ENCODE data around the gene CPM. TPM values are rescaled to one million over a fixed set of nuclear protein-coding genes. Genes with fewer than 3 reads are reported as not detected.

Gene CPM
- total and polyA plus RNA-seq, 10 of the 15 experiments (the other 5 are each of a cell fraction or from before 2014, with no cell fraction given), result 0.06 to 1.7 (median 0.41) TPM

DNA sequence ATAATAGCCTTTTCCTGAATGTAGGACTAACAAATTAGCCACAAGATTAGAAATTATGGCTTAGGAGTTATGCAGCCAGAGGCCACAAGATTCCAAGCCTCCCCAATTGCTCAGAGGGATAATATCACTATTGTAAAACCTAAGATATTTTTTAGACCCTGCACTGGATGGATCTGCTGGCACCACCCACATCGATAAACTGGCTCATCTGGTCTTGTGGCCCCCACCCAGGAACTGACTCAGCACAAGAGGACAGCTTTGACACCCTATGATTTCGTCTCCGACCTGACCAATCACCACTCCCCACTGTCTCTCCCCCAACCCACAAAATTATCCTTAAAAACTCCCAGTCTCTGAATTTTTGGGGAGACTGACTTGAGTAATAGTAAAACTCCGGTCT is 54.7 kb downstream of the CPM start:
- BruUV-seq (replicated peaks), result no TSS peak
- Histone ChIP-seq H2AFZ (ENCODE audit: control insufficient read depth, low read depth, low read length) (no peak overlapping the region), H3K4me2 (ENCODE audit: control insufficient read depth, insufficient read depth) (no peak overlapping the region), H3K9ac (ENCODE audit: control insufficient read depth, insufficient read depth, low read length) (no peak overlapping the region), H3K36me3 (ENCODE audit: control insufficient read depth in 2 of 2, insufficient read depth in 2 of 2, low read length in 1 of 2) (no peaks in the 10 kb centered on the region), H3K4me3 (no peak overlapping the region), H3K79me2 (ENCODE audit: control insufficient read depth, insufficient read depth, low read length) (no peaks in the 10 kb centered on the region), H3K27me3 (replicated peaks in 1 of 2; ENCODE audit: control insufficient read depth in 2 of 2, insufficient read depth in 2 of 2, low read length in 1 of 2) (no peaks in the 10 kb centered on the region), H4K20me1 (ENCODE audit: control insufficient read depth, insufficient read depth) (no peaks in the 10 kb centered on the region), H3K4me1 (ENCODE audit: control insufficient read depth, insufficient read depth, low read length) (no peaks in the 10 kb centered on the region), H3K27ac (ENCODE audit: control insufficient read depth, insufficient read depth) (no peak overlapping the region), H3K9me3 (replicated peaks; ENCODE audit: control insufficient read depth, insufficient read depth, low read length) (no peaks in the 10 kb centered on the region)
- FAIRE-seq (no peak), DNase-seq (ENCODE audit: low read depth, low spot score) (no peak), ATAC-seq (no peak)
- intact Hi-C loops (cut with micrococcal nuclease; ENCODE audit: unreplicated experiment), result no loop called here
- ChIA-PET CTCF (interaction anchor here (0.7 kb wide), 1 partner anchor 19 kb away, joined by 3 read pairs; no protein-coding TSS in a partner anchor), RAD21 (ENCODE audit: unreplicated experiment) (no interaction called here), SMC1A (ENCODE audit: uncharacterized antibody, unreplicated experiment) (no interaction called here), POLR2A (no interaction called here)
- in situ Hi-C loops (cut with MboI), result no loop called here
- WGBS (ENCODE audit: insufficient coverage, insufficient replicate concordance, low lambda C conversion rate, missing lambda C conversion rate), result 66% methylated on average over 4 of the region's 4 CpGs
- no peak for TF ChIP-seq NFYB (IDR thresholded peaks at IDR 0.05; ENCODE audit: insufficient read depth, low read depth, low read length)
- no peak for TF ChIP-seq CBX5 (IDR thresholded peaks at IDR 0.05; ENCODE audit: low read depth)
- no peak for TF ChIP-seq SRF (IDR thresholded peaks at IDR 0.05; ENCODE audit: low read depth in 2 of 2, low read length in 2 of 2)
- no peak for TF ChIP-seq SMC3 (IDR thresholded peaks at IDR 0.05; ENCODE audit: borderline replicate concordance, low read length)
- no peak for TF ChIP-seq BCL3 (IDR thresholded peaks at IDR 0.05; ENCODE audit: borderline replicate concordance, insufficient read depth, low read depth, low read length, poor library complexity, severe bottlenecking)
- no peak for TF ChIP-seq EGR1 (IDR thresholded peaks at IDR 0.05; ENCODE audit: borderline replicate concordance in 1 of 2, low read depth in 2 of 2, low read length in 2 of 2)
- no peak for TF ChIP-seq POLR2A (IDR thresholded peaks at IDR 0.05; ENCODE audit: low read depth, low read length)
- TF ChIP-seq LARP7 (IDR thresholded peaks at IDR 0.05), result no peak
- no peak for TF ChIP-seq CEBPB (IDR thresholded peaks at IDR 0.05; ENCODE audit: borderline replicate concordance in 1 of 2, low read depth in 2 of 2, low read length in 2 of 2)
- TF ChIP-seq RCOR1 (conservative IDR thresholded peaks at IDR 0.05; ENCODE audit: low read depth, low read length), result no peak
- TF ChIP-seq BRCA1 (IDR thresholded peaks at IDR 0.05; ENCODE audit: low read depth, low read length), result no peak
- no peak for TF ChIP-seq IRF3 (IDR thresholded peaks at IDR 0.05)

All from GM12878 (cell line).